HEK293 (cell line): ENCODE measurements around the gene NEURL2.

ENCODE experiments used
- CTCF ChIP-seq: fragments of 450-650 bp; formaldehyde crosslinking; IDR thresholded peaks from 2 replicates; pipeline ENCODE4 v1.5.1; 2016; ENCODE audit warnings: missing biosample characterization, missing genetic modification characterization
- GLIS2 ChIP-seq: fragments of 450-650 bp; formaldehyde crosslinking; IDR thresholded peaks from 2 replicates; pipeline ENCODE4 v1.5.1; 2016; ENCODE audit warnings: missing biosample characterization, missing genetic modification characterization
- SCRT2 ChIP-seq: fragments of 450-650 bp; formaldehyde crosslinking; IDR thresholded peaks from 2 replicates; pipeline ENCODE4 v1.5.1; 2016; ENCODE audit warnings: missing biosample characterization, missing genetic modification characterization
- ZBTB17 ChIP-seq: fragments of 450-650 bp; formaldehyde crosslinking; IDR thresholded peaks from 2 replicates; pipeline ENCODE4 v1.5.1; 2016; ENCODE audit warnings: missing biosample characterization, missing genetic modification characterization
- ZNF169 ChIP-seq: fragments of 450-650 bp; formaldehyde crosslinking; IDR thresholded peaks from 2 replicates; pipeline ENCODE4 v1.5.1; 2016; ENCODE audit warnings: missing biosample characterization, missing genetic modification characterization
- ZNF2 ChIP-seq: fragments of 450-650 bp; formaldehyde crosslinking; IDR thresholded peaks from 2 replicates; pipeline ENCODE4 v1.5.1; 2016; ENCODE audit warnings: missing biosample characterization, missing genetic modification characterization
- ZNF214 ChIP-seq: fragments of 450-650 bp; formaldehyde crosslinking; IDR thresholded peaks from 2 replicates; pipeline ENCODE4 v1.5.1; 2017; ENCODE audit warnings: missing biosample characterization, mild to moderate bottlenecking, missing genetic modification characterization, borderline replicate concordance
- ZNF350 ChIP-seq: fragments of 450-650 bp; formaldehyde crosslinking; IDR thresholded peaks from 2 replicates; pipeline ENCODE4 v1.5.0; 2017; ENCODE audit warnings: missing biosample characterization, mild to moderate bottlenecking, missing genetic modification characterization
- ZNF514 ChIP-seq: fragments of 450-650 bp; formaldehyde crosslinking; IDR thresholded peaks from 2 replicates; pipeline ENCODE4 v1.5.1; 2016; ENCODE audit warnings: missing biosample characterization, missing genetic modification characterization
- ZNF645 ChIP-seq: fragments of 450-650 bp; formaldehyde crosslinking; IDR thresholded peaks from 2 replicates; pipeline ENCODE4; 2016; ENCODE audit warnings: missing biosample characterization, missing genetic modification characterization
- ZNF660 ChIP-seq: fragments of 450-650 bp; IDR thresholded peaks from 2 replicates; pipeline ENCODE4 v1.5.1; 2018; ENCODE audit warnings: missing biosample characterization, mild to moderate bottlenecking, missing genetic modification characterization
- ZNF830 ChIP-seq: fragments of 450-650 bp; IDR thresholded peaks from 2 replicates; pipeline ENCODE4 v1.5.0; 2018; ENCODE audit warnings: missing biosample characterization, missing genetic modification characterization, low read depth, mild to moderate bottlenecking, moderate library complexity
- ZSCAN23 ChIP-seq: fragments of 450-650 bp; formaldehyde crosslinking; IDR thresholded peaks from 2 replicates; pipeline ENCODE4 v1.5.1; 2016; ENCODE audit warnings: missing biosample characterization, missing genetic modification characterization
- ZSCAN30 ChIP-seq: fragments of 450-650 bp; IDR thresholded peaks from 2 replicates; pipeline ENCODE4 v1.5.1; 2018; ENCODE audit warnings: missing biosample characterization, mild to moderate bottlenecking, missing genetic modification characterization, moderate library complexity
- TF ChIP-seq, protein P1 (sequence below): fragments of 450-650 bp; formaldehyde crosslinking; IDR thresholded peaks from 2 replicates; pipeline ENCODE4 v1.5.1; 2017; ENCODE audit warnings: missing biosample characterization, missing genetic modification characterization
- TF ChIP-seq, protein P2 (sequence below): fragments of 450-650 bp; formaldehyde crosslinking; IDR thresholded peaks from 2 replicates; pipeline ENCODE4 v1.5.1; 2016; ENCODE audit warnings: missing biosample characterization, missing genetic modification characterization
- TF ChIP-seq, protein P3 (sequence below): fragments of 450-650 bp; formaldehyde crosslinking; IDR thresholded peaks from 2 replicates; pipeline ENCODE4 v1.5.1; 2016; ENCODE audit warnings: missing biosample characterization, missing genetic modification characterization
- TF ChIP-seq, protein P4 (sequence below): fragments of 450-650 bp; formaldehyde crosslinking; optimal IDR thresholded peaks from 2 replicates; pipeline ENCODE3; 2016; ENCODE audit warnings: missing biosample characterization, mild to moderate bottlenecking, missing genetic modification characterization
- TF ChIP-seq, protein P5 (sequence below): fragments of 450-650 bp; formaldehyde crosslinking; IDR thresholded peaks from 2 replicates; pipeline ENCODE4 v1.5.1; 2016; ENCODE audit warnings: missing biosample characterization, missing genetic modification characterization
- TF ChIP-seq, protein P6 (sequence below): fragments of 450-650 bp; formaldehyde crosslinking; IDR thresholded peaks from 2 replicates; pipeline ENCODE4 v1.5.1; 2016; ENCODE audit warnings: missing biosample characterization, missing genetic modification characterization
- TF ChIP-seq, protein P7 (sequence below): fragments of 450-650 bp; formaldehyde crosslinking; IDR thresholded peaks from 2 replicates; pipeline ENCODE4 v1.5.1; 2016; ENCODE audit warnings: missing biosample characterization, missing genetic modification characterization
- TF ChIP-seq, protein P8 (sequence below): fragments of 450-650 bp; formaldehyde crosslinking; IDR thresholded peaks from 2 replicates; pipeline ENCODE4 v1.5.1; 2017; ENCODE audit warnings: missing biosample characterization, missing genetic modification characterization

The NEURL2 gene

GRCh38 chr20:45890985-45891983 lies at the start of gene NEURL2, which contains the start of gene CTSA (continued):
- TF ChIP-seq ZNF514 (tag by site-specific recombination): no peak
- TF ChIP-seq ZBTB17 (tag by site-specific recombination): peak; percentile 98
- TF ChIP-seq ZNF169: no peak
- peak; percentile 32; the same call in 1 of the 2 replicates for TF ChIP-seq ZNF660 (tag by site-specific recombination)
- no peak for TF ChIP-seq ZNF214
- TF ChIP-seq SCRT2 (tag by site-specific recombination): 0 out of 2 replicates have a peak, but pooled peaks have one; percentile 11
- TF ChIP-seq, protein P1, sequence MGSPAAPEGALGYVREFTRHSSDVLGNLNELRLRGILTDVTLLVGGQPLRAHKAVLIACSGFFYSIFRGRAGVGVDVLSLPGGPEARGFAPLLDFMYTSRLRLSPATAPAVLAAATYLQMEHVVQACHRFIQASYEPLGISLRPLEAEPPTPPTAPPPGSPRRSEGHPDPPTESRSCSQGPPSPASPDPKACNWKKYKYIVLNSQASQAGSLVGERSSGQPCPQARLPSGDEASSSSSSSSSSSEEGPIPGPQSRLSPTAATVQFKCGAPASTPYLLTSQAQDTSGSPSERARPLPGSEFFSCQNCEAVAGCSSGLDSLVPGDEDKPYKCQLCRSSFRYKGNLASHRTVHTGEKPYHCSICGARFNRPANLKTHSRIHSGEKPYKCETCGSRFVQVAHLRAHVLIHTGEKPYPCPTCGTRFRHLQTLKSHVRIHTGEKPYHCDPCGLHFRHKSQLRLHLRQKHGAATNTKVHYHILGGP (tag by site-specific recombination): peak; percentile 62; the same call in 1 of the 2 replicates
- TF ChIP-seq ZNF645 (tag by site-specific recombination): no peak
- TF ChIP-seq, protein P2, sequence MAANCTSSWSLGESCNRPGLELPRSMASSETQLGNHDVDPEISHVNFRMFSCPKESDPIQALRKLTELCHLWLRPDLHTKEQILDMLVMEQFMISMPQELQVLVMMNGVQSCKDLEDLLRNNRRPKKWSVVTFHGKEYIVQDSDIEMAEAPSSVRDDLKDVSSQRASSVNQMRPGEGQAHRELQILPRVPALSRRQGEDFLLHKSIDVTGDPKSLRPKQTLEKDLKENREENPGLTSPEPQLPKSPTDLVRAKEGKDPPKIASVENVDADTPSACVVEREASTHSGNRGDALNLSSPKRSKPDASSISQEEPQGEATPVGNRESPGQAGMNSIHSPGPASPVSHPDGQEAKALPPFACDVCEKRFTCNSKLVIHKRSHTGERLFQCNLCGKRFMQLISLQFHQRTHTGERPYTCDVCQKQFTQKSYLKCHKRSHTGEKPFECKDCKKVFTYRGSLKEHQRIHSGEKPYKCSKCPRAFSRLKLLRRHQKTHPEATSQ (tag by site-specific recombination): peak; percentile 19; the same call in 1 of the 2 replicates
- TF ChIP-seq ZSCAN30 (tag by site-specific recombination): peak; percentile 71; the same call in 1 of the 2 replicates
- TF ChIP-seq, protein P3, sequence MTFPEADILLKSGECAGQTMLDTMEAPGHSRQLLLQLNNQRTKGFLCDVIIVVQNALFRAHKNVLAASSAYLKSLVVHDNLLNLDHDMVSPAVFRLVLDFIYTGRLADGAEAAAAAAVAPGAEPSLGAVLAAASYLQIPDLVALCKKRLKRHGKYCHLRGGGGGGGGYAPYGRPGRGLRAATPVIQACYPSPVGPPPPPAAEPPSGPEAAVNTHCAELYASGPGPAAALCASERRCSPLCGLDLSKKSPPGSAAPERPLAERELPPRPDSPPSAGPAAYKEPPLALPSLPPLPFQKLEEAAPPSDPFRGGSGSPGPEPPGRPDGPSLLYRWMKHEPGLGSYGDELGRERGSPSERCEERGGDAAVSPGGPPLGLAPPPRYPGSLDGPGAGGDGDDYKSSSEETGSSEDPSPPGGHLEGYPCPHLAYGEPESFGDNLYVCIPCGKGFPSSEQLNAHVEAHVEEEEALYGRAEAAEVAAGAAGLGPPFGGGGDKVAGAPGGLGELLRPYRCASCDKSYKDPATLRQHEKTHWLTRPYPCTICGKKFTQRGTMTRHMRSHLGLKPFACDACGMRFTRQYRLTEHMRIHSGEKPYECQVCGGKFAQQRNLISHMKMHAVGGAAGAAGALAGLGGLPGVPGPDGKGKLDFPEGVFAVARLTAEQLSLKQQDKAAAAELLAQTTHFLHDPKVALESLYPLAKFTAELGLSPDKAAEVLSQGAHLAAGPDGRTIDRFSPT (tag by site-specific recombination): no peak
- peak; percentile 91 for TF ChIP-seq ZSCAN23 (tag by site-specific recombination)
- TF ChIP-seq ZNF830 (tag by site-specific recombination): no peak
- TF ChIP-seq, protein P4, sequence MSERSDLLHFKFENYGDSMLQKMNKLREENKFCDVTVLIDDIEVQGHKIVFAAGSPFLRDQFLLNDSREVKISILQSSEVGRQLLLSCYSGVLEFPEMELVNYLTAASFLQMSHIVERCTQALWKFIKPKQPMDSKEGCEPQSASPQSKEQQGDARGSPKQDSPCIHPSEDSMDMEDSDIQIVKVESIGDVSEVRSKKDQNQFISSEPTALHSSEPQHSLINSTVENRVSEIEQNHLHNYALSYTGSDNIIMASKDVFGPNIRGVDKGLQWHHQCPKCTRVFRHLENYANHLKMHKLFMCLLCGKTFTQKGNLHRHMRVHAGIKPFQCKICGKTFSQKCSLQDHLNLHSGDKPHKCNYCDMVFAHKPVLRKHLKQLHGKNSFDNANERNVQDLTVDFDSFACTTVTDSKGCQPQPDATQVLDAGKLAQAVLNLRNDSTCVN: peak; percentile 64
- peak; percentile 81; the same call in 1 of the 2 replicates for TF ChIP-seq ZNF2 (tag by site-specific recombination)
- TF ChIP-seq, protein P5, sequence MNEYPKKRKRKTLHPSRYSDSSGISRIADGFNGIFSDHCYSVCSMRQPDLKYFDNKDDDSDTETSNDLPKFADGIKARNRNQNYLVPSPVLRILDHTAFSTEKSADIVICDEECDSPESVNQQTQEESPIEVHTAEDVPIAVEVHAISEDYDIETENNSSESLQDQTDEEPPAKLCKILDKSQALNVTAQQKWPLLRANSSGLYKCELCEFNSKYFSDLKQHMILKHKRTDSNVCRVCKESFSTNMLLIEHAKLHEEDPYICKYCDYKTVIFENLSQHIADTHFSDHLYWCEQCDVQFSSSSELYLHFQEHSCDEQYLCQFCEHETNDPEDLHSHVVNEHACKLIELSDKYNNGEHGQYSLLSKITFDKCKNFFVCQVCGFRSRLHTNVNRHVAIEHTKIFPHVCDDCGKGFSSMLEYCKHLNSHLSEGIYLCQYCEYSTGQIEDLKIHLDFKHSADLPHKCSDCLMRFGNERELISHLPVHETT: peak; percentile 81
- TF ChIP-seq GLIS2 (tag by site-specific recombination): peak; percentile 97
- TF ChIP-seq ZNF350 (tag by site-specific recombination): no peak
- TF ChIP-seq, protein P6, sequence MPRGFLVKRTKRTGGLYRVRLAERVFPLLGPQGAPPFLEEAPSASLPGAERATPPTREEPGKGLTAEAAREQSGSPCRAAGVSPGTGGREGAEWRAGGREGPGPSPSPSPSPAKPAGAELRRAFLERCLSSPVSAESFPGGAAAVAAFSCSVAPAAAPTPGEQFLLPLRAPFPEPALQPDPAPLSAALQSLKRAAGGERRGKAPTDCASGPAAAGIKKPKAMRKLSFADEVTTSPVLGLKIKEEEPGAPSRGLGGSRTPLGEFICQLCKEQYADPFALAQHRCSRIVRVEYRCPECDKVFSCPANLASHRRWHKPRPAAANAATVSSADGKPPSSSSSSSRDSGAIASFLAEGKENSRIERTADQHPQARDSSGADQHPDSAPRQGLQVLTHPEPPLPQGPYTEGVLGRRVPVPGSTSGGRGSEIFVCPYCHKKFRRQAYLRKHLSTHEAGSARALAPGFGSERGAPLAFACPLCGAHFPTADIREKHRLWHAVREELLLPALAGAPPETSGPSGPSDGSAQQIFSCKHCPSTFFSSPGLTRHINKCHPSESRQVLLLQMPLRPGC (tag by site-specific recombination): peak; percentile 89
- TF ChIP-seq, protein P7, sequence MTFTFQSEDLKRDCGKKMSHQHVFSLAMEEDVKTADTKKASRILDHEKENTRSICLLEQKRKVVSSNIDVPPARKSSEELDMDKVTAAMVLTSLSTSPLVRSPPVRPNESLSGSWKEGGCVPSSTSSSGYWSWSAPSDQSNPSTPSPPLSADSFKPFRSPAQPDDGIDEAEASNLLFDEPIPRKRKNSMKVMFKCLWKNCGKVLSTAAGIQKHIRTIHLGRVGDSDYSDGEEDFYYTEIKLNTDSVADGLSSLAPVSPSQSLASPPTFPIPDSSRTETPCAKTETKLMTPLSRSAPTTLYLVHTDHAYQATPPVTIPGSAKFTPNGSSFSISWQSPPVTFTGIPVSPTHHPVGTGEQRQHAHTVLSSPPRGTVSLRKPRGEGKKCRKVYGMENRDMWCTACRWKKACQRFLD: peak; percentile 70; the same call in 1 of the 2 replicates
- peak; percentile 59 for TF ChIP-seq CTCF (tag by site-specific recombination)
- TF ChIP-seq, protein P8, sequence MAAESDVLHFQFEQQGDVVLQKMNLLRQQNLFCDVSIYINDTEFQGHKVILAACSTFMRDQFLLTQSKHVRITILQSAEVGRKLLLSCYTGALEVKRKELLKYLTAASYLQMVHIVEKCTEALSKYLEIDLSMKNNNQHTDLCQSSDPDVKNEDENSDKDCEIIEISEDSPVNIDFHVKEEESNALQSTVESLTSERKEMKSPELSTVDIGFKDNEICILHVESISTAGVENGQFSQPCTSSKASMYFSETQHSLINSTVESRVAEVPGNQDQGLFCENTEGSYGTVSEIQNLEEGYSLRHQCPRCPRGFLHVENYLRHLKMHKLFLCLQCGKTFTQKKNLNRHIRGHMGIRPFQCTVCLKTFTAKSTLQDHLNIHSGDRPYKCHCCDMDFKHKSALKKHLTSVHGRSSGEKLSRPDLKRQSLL: no peak
